Osteoblast (primary cell): ENCODE data around the gene MYO3A. TPM values are rescaled to one million over a fixed set of nuclear protein-coding genes. Genes with fewer than 3 reads are reported as not detected.
"Not testable (repeated sequence)": the region's sequence is repeated elsewhere in the genome, so short reads cannot be mapped to it uniquely, and the experiment has no call there.

Experiments used
- DNase-seq: peaks from one replicate; pipeline ENCODE4 v3.0.0; 2011; ENCODE audit warnings: low spot score, mixed read lengths; ENCODE audit not compliant: insufficient read length; ENCODE audit errors: missing footprints
- H2AFZ ChIP-seq: 2 replicates; pipeline ENCODE4 v1.6.0; 2011; ENCODE audit warnings: mild to moderate bottlenecking, low read length
- H3K27ac ChIP-seq: 2 replicates; pipeline ENCODE4 v1.5.1; 2011; ENCODE audit warnings: mild to moderate bottlenecking, low read depth, low read length, moderate library complexity
- H3K27me3 ChIP-seq: 2 replicates; pipeline ENCODE4 v1.6.0; 2012; ENCODE audit warnings: mild to moderate bottlenecking, control low read depth, inconsistent platforms, low read length, moderate library complexity; ENCODE audit not compliant: insufficient read depth
- H3K36me3 ChIP-seq: 2 replicates; pipeline ENCODE4 v1.5.1; 2011; ENCODE audit warnings: mild to moderate bottlenecking, low read length, control low read depth, moderate library complexity; ENCODE audit not compliant: insufficient read depth
- H3K4me1 ChIP-seq: 2 replicates; pipeline ENCODE4 v1.5.1; 2011; ENCODE audit warnings: mild to moderate bottlenecking, low read length, control low read depth, moderate library complexity; ENCODE audit not compliant: insufficient read depth
- H3K4me2 ChIP-seq: 2 replicates; pipeline ENCODE4 v1.6.0; 2011; ENCODE audit warnings: mild to moderate bottlenecking, low read length; ENCODE audit not compliant: insufficient read depth
- H3K4me3 ChIP-seq: fragments of 200-600 bp; sonication (generic); 3 replicates; pipeline ENCODE4 v1.5.1; 2012; ENCODE audit warnings: mild to moderate bottlenecking, low read length, inconsistent platforms; ENCODE audit not compliant: insufficient read depth
- H3K79me2 ChIP-seq: 2 replicates; pipeline ENCODE4 v1.6.0; 2012; ENCODE audit warnings: mild to moderate bottlenecking, low read length, control low read depth, inconsistent platforms; ENCODE audit not compliant: insufficient read depth
- H3K9me3 ChIP-seq: 2 replicates; pipeline ENCODE4 v1.5.1; 2011; ENCODE audit warnings: low read depth, low read length, control low read depth
- H4K20me1 ChIP-seq: 2 replicates; pipeline ENCODE4 v1.6.0; 2012; ENCODE audit warnings: mild to moderate bottlenecking, low read length, control low read depth; ENCODE audit not compliant: insufficient read depth
- total RNA-seq: library from RNA; depleted of rRNA; stranded (reverse); fragments of >200 nt; gene quantifications from 2 replicates; pipeline ENCODE4 v1.2.3, GENCODE V29; 2012
- TF ChIP-seq, protein P1 (sequence below): IDR thresholded peaks from 2 replicates; pipeline ENCODE4 v1.5.1; 2011; ENCODE audit warnings: mild to moderate bottlenecking, low read depth, low read length, moderate library complexity; ENCODE audit errors: extremely low read depth

MYO3A gene
- total RNA-seq, 1 donor, result not detected

DNA sequence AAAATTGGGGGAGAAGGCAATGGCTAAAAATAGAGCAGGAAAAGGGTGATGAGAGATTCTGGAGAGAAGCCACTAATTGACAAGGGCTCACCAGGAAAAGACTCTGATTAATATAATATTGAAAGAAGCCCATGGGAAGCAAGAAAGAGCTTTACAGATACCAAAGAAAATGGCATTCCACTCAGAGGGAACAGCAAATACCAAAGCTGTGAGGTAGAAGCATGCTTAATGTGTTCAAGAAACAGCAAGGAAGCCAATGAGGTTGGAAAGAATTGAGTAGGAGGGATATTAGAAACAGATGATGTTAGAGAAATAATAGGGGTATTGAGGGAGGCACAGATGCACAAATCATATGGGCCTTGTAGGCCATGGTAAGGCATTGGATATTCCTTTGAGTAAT is 130.1 kb downstream of the MYO3A start:
- Histone ChIP-seq H3K4me3 (no peak overlapping the region), H3K4me1 (no peaks in the 10 kb centered on the region), H3K27ac (no peak overlapping the region), H2AFZ (no peak overlapping the region), H3K4me2 (no peak overlapping the region), H3K79me2 (no peaks in the 10 kb centered on the region), H3K36me3 (no peaks in the 10 kb centered on the region), H3K9me3 (no peaks in the 10 kb centered on the region), H3K27me3 (no peaks in the 10 kb centered on the region), H4K20me1 (no peaks in the 10 kb centered on the region)
- DNase-seq, result no peak
- TF ChIP-seq, protein P1, sequence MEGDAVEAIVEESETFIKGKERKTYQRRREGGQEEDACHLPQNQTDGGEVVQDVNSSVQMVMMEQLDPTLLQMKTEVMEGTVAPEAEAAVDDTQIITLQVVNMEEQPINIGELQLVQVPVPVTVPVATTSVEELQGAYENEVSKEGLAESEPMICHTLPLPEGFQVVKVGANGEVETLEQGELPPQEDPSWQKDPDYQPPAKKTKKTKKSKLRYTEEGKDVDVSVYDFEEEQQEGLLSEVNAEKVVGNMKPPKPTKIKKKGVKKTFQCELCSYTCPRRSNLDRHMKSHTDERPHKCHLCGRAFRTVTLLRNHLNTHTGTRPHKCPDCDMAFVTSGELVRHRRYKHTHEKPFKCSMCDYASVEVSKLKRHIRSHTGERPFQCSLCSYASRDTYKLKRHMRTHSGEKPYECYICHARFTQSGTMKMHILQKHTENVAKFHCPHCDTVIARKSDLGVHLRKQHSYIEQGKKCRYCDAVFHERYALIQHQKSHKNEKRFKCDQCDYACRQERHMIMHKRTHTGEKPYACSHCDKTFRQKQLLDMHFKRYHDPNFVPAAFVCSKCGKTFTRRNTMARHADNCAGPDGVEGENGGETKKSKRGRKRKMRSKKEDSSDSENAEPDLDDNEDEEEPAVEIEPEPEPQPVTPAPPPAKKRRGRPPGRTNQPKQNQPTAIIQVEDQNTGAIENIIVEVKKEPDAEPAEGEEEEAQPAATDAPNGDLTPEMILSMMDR, result no peak

DNA sequence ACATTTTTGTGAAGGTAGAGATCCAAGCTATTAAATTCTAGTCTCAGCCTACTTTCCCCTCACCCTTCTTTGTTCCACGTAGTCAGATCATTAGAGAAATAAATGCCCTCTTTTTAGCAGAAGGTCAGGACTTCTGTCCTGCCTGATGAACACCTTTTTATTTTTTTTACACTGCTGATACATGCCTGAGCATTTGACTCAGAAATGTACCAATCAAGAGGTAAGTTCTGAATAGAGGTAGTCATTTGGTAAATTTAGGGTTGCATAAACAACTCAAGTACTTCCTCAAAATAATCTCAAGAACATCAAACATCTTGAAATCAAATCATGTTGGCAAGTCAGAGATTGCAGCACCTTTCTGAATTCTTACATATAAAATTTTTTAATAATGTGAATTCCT is 133.7 kb downstream of the MYO3A start:
- Histone ChIP-seq H2AFZ (no peak overlapping the region), H3K4me2 (no peak overlapping the region), H3K27ac (no peak overlapping the region), H3K4me1 (no peaks in the 10 kb centered on the region), H3K9me3 (no peaks in the 10 kb centered on the region), H3K4me3 (no peak overlapping the region), H4K20me1 (no peaks in the 10 kb centered on the region), H3K27me3 (no peaks in the 10 kb centered on the region), H3K79me2 (no peaks in the 10 kb centered on the region), H3K36me3 (no peaks in the 10 kb centered on the region)
- no peak for DNase-seq
- TF ChIP-seq, protein P1, result no peak

DNA sequence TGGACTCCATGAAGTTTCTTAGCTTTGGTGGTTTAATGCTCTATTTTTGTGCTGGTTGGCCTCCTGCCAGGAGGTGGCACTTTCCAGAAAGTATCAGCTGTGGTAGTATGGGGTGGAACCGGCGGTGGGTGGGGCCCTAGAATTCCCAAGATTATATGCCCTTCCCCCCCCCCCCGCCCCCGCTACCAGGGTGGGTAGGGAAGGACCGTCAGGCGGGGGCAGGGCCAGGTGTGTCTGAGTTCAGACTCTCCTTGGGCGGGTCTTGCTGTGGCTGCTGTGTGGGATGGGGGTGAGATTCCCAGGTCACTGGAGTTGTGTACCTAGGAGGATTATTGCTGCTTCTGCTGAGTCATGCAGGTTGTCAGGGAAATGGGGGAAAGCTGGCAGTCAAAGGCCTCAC is 146.9 kb downstream of the MYO3A start:
- H3K27me3 ChIP-seq, H2AFZ ChIP-seq, H3K27ac ChIP-seq, H4K20me1 ChIP-seq, H3K36me3 ChIP-seq, H3K4me3 ChIP-seq, H3K4me2 ChIP-seq, DNase-seq, H3K79me2 ChIP-seq, H3K9me3 ChIP-seq, H3K4me1 ChIP-seq: not testable (repeated sequence)

DNA sequence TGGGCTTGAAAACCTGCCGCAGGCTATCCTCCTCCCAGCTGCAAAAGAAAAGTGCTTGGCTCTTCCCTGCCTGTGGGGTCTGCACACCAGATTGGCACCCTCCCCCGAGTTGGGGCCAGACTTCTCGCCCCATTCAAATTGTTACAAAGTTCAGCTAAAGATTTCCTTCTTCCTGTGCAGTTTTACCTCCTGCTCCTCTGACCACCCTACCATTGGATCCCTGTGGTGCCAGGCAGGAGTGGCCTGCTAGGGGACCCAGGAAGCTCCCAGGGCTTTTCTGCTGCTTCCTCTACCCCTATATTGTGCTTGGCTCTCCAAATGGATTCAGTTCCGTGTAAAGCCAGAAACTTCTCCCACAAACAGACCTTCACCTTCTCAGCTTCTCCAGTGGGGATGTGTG is 147.4 kb downstream of the MYO3A start:
- Histone ChIP-seq H3K27ac (no peak overlapping the region), H3K4me2 (no peak overlapping the region), H3K27me3 (no peaks in the 10 kb centered on the region), H3K79me2 (no peaks in the 10 kb centered on the region), H2AFZ (no peak overlapping the region), H3K4me3 (no peak overlapping the region), H4K20me1 (no peaks in the 10 kb centered on the region), H3K4me1 (no peaks in the 10 kb centered on the region), H3K9me3 (no peaks in the 10 kb centered on the region), H3K36me3 (no peaks in the 10 kb centered on the region)
- no peak for DNase-seq
- TF ChIP-seq, protein P1, result no peak
